ENCODE data around the gene DPF3.

DNA sequence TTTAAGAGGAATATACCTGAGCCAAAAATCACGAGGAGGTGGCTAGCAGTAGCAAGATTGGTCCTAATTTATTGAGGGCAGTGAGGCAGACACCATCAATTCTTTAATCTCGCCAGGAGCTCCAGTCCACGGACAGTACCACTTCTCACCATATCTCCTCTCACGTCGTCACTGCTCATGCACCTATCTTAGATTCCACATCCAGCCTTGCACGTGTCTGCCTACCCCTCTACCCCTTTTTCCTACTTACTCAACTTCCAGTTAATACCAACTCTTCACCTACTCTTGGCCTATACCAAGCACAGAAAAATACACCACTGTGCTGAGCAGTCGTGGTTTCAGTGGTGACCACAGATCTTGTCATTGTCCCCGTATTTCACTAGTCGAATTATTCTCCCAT, 246.1 kb downstream of the DPF3 start:
- TF ChIP-seq, protein P1, sequence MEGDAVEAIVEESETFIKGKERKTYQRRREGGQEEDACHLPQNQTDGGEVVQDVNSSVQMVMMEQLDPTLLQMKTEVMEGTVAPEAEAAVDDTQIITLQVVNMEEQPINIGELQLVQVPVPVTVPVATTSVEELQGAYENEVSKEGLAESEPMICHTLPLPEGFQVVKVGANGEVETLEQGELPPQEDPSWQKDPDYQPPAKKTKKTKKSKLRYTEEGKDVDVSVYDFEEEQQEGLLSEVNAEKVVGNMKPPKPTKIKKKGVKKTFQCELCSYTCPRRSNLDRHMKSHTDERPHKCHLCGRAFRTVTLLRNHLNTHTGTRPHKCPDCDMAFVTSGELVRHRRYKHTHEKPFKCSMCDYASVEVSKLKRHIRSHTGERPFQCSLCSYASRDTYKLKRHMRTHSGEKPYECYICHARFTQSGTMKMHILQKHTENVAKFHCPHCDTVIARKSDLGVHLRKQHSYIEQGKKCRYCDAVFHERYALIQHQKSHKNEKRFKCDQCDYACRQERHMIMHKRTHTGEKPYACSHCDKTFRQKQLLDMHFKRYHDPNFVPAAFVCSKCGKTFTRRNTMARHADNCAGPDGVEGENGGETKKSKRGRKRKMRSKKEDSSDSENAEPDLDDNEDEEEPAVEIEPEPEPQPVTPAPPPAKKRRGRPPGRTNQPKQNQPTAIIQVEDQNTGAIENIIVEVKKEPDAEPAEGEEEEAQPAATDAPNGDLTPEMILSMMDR (IDR thresholded peaks at IDR 0.05), result no peak
- no peak for TF ChIP-seq EP300 (IDR thresholded peaks at IDR 0.05)
- no peak for TF ChIP-seq POLR2AphosphoS5 (IDR thresholded peaks at IDR 0.05)
- TF ChIP-seq POLR2A (IDR thresholded peaks at IDR 0.05), result no peak

Measured in suprapubic skin (tissue), 4 donors.